Transverse colon (tissue), 4 donors: Measurements from ENCODE around the gene CLEC3B. TPM values are rescaled to one million over a fixed set of nuclear protein-coding genes. Genes with fewer than 3 reads are reported as not detected.

Experiments
- DNase-seq: peaks from one replicate; pipeline ENCODE4 v3.0.0-alpha.2; 2019
- H3K27ac ChIP-seq, 4 donors: fragments of 200-600 bp; sonication (generic); 2 replicates each; pipeline ENCODE4 v1.5.1; 2016 to 2018; ENCODE audit warnings: inconsistent platforms in 4 of 4
- H3K27me3 ChIP-seq: fragments of 200-600 bp; sonication (generic); 2 replicates; pipeline ENCODE4 v1.5.1; 2017; ENCODE audit warnings: inconsistent platforms
- H3K36me3 ChIP-seq, 4 donors: fragments of 200-600 bp; sonication (generic); 2 replicates each; pipeline ENCODE4 v1.5.1; 2017 to 2019; ENCODE audit warnings: inconsistent platforms in 4 of 4
- H3K4me1 ChIP-seq, 4 donors: fragments of 200-600 bp; sonication (generic); 2 replicates each; pipeline ENCODE4 v1.5.1; 2017 to 2020; ENCODE audit warnings: inconsistent platforms in 4 of 4
- H3K4me3 ChIP-seq, 4 donors: fragments of 200-600 bp; sonication (generic); 1 replicate in 1 of 4; 2 replicates in 3 of 4; pipeline versions ENCODE4 v1.5.1 to v1.6.1; 2017 to 2019; ENCODE audit warnings: inconsistent platforms in 4 of 4
- H3K9me3 ChIP-seq, 2 donors: fragments of 200-600 bp; sonication (generic); 2 replicates each; pipeline ENCODE4 v1.5.1; 2017 to 2019; ENCODE audit warnings: inconsistent platforms in 2 of 2
- EP300 ChIP-seq: sonication (generic); formaldehyde crosslinking; IDR thresholded peaks from one replicate; pipeline ENCODE4 v1.6.1; 2017; ENCODE audit warnings: antibody characterized with exemption, low read depth
- POLR2A ChIP-seq: fragments of 450-650 bp; IDR thresholded peaks from one replicate; pipeline ENCODE4 v1.6.1; 2016; ENCODE audit warnings: antibody characterized with exemption, mild to moderate bottlenecking, moderate library complexity
- POLR2AphosphoS5 ChIP-seq, 3 donors: sonication (generic); formaldehyde crosslinking; IDR thresholded peaks; one replicate each; pipeline ENCODE4 v1.6.1; 2016; ENCODE audit warnings: antibody characterized with exemption in 3 of 3
- WGBS, 2 donors: methylation state at CpG; one replicate each; pipeline ENCODE4 v1.1.5; 2018; ENCODE audit warnings: low coverage in 1 of 2; 5-methylcytosine and 5-hydroxymethylcytosine counted together
- in situ Hi-C, 4 donors: fragments of 200-750 bp; cut with MboI; loops; one replicate each; pipeline versions ENCODE4 v1.15.0 to v1.15.1; 2017; ENCODE audit warnings: low sequenced_read_pairs in 3 of 4, low pct_ligation_motif_present in 1 of 4, low pct_unique_long_range_greater_than_20kb in 1 of 4
- intact Hi-C: fragments of 100-400 bp; cut with DNase I; formaldehyde crosslinking; loops from one replicate; pipeline ENCODE4 v1.15.1; 2023; ENCODE audit warnings: low total_unique reads
- small RNA-seq, 4 donors: library from RNA; depleted of rRNA; stranded (forward); fragments of <200 nt; gene quantifications; one replicate each; pipeline ENCODE3, GENCODE V24; 2016
- total RNA-seq, 4 donors: library from RNA; depleted of rRNA; stranded (reverse); fragments of >200 nt; gene quantifications; one replicate each; pipeline ENCODE4 v1.1.0, GENCODE V29; 2016
- TF ChIP-seq, protein P1 (sequence below), 5 experiments: fragments of 200-600 bp in 3 of 5; fragments of 450-650 bp in 2 of 5; sonication (generic) in 3 of 5; IDR thresholded peaks; 1 replicate in 2 of 5; 2 replicates in 3 of 5; pipeline ENCODE4 v1.5.1; 2016 to 2017; ENCODE audit warnings: antibody characterized with exemption in 5 of 5, inconsistent platforms in 3 of 5, mild to moderate bottlenecking in 2 of 5, moderate library complexity in 1 of 5

The CLEC3B gene
- total RNA-seq, 4 donors from 2014 or later, result 6.0 to 70.7 (median 16.4) TPM

- DNase-seq, result no peak
- Histone ChIP-seq H3K4me1 (peaks cover 3 to 16% (median 13%) of the 10 kb centered on the region in 4 donors), H3K4me3 (no peak overlapping the region), H3K27ac (no peak overlapping the region), H3K36me3 (no peaks in the 10 kb centered on the region), H3K27me3 (no peaks in the 10 kb centered on the region), H3K9me3 (no peaks in the 10 kb centered on the region)
- in situ Hi-C loops, result no loop called here
- TF ChIP-seq EP300 (no peak), POLR2A (no peak), POLR2AphosphoS5 (IDR thresholded peaks at IDR 0.05) (no peak)
- TF ChIP-seq, protein P1, sequence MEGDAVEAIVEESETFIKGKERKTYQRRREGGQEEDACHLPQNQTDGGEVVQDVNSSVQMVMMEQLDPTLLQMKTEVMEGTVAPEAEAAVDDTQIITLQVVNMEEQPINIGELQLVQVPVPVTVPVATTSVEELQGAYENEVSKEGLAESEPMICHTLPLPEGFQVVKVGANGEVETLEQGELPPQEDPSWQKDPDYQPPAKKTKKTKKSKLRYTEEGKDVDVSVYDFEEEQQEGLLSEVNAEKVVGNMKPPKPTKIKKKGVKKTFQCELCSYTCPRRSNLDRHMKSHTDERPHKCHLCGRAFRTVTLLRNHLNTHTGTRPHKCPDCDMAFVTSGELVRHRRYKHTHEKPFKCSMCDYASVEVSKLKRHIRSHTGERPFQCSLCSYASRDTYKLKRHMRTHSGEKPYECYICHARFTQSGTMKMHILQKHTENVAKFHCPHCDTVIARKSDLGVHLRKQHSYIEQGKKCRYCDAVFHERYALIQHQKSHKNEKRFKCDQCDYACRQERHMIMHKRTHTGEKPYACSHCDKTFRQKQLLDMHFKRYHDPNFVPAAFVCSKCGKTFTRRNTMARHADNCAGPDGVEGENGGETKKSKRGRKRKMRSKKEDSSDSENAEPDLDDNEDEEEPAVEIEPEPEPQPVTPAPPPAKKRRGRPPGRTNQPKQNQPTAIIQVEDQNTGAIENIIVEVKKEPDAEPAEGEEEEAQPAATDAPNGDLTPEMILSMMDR (IDR thresholded peaks at IDR 0.05), result no peak
- intact Hi-C loops, result no loop called here
- 79% methylated on average over 6 of the region's 6 CpGs; no CpG with 5 or more reads in 1 of the 2 donors for WGBS, 2 donors
Observed at GRCh38 chr3:45083023-45083422, 56.9 kb downstream of the CLEC3B start.

DNA sequence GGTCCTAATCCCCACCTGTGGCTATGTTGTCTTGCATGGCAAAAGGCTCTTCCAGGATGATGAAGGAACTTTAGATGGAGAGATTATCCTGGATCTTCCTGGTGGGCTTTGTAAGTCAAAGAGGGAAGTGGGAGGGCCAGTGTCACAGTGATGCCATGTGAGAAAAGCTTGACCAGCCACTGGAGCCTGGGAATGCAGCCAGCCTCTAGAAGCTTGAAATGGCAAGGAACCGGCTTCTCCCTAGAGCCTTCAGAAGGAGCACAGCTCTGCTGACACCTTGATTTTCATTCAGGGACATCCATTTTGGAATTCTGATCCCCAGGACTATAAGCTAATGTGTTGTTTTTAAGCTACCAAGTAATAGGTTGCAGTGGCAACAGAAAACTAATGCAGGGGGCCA, 58.3 kb downstream of the CLEC3B start:
- WGBS, 2 donors, result 83% methylated on average over 1 of the region's 1 CpG; no CpG with 5 or more reads in 1 of the 2 donors

GRCh38 chr3:45084820-45085816, 59.0 kb downstream of the CLEC3B start:
- H3K36me3 ChIP-seq, result no peaks in the 10 kb centered on the region
- no peak overlapping the region for H3K4me3 ChIP-seq
- H3K27ac ChIP-seq, result peak overlapping the region in 3 of 4 donors; percentile 13 to 22 (median 18)
- no peaks in the 10 kb centered on the region for H3K9me3 ChIP-seq
- no peaks in the 10 kb centered on the region for H3K27me3 ChIP-seq
- intact Hi-C loops (no loop called here), in situ Hi-C loops (no loop called here)
- 70 to 74% methylated on average over 5 to 13 of the region's 13 CpGs for WGBS, 2 donors
- H3K4me1 ChIP-seq, result peaks cover 6 to 18% (median 8%) of the 10 kb centered on the region in 4 donors
- TF ChIP-seq EP300 (no peak), POLR2AphosphoS5 (IDR thresholded peaks at IDR 0.05) (peak in 1 of 3 donors; percentile 11)
- DNase-seq, result no peak

More for the DNA sequence above, 58.3 kb downstream of the CLEC3B start:
- Histone ChIP-seq H3K4me3 (no peak overlapping the region), H3K27me3 (no peaks in the 10 kb centered on the region), H3K27ac (no peak overlapping the region), H3K36me3 (no peaks in the 10 kb centered on the region), H3K9me3 (no peaks in the 10 kb centered on the region), H3K4me1 (peaks cover 10 to 25% (median 12%) of the 10 kb centered on the region in 4 donors)
- intact Hi-C loops, result no loop called here
- in situ Hi-C loops, result no loop called here
- DNase-seq, result no peak
- no peak for TF ChIP-seq POLR2A
- no peak for TF ChIP-seq POLR2AphosphoS5 (IDR thresholded peaks at IDR 0.05)
- TF ChIP-seq, protein P1 (IDR thresholded peaks at IDR 0.05), result no peak

Small RNA genes lying within 50 kb of the gene (small RNA-seq; reads per million reads assigned to genes)
- 0 reads per million in 4 donors for gene RNU5B-3P

Other genes starting within 250 kb of the CLEC3B start
- gene TMEM42, start 164.4 kb upstream of the CLEC3B start, total RNA-seq, result 10 to 100 TPM in 3 of 4 donors, not detected in 1; 10.0 to 13.7 (median 12.3) TPM
- not detected for gene TGM4, start 151.7 kb upstream of the CLEC3B start, total RNA-seq
- 100 to 1,000 TPM; 142 to 258 (median 170) TPM for gene ZDHHC3, start 50.1 kb upstream of the CLEC3B start, total RNA-seq
- 10 to 100 TPM; 20.3 to 46.4 (median 38.8) TPM for gene EXOSC7, start 50.1 kb upstream of the CLEC3B start, total RNA-seq
- gene CDCP1, start 120.1 kb downstream of the CLEC3B start, total RNA-seq, result 10 to 100 TPM; 41.6 to 64.6 (median 53.4) TPM
- 10 to 100 TPM in 1 of 4 donors, 1 to 10 TPM in 1, under 1 TPM in 1, not detected in 1; 0.82 to 23.9 (median 1.7) TPM for gene TMEM158, start 200.0 kb downstream of the CLEC3B start, total RNA-seq